ENCODE measurements around the gene IRF2.

Gene IRF2

GRCh38 chr4:184440595-184441358 is 33.6 kb downstream of the IRF2 start (continued):
- TF ChIP-seq, protein P1, sequence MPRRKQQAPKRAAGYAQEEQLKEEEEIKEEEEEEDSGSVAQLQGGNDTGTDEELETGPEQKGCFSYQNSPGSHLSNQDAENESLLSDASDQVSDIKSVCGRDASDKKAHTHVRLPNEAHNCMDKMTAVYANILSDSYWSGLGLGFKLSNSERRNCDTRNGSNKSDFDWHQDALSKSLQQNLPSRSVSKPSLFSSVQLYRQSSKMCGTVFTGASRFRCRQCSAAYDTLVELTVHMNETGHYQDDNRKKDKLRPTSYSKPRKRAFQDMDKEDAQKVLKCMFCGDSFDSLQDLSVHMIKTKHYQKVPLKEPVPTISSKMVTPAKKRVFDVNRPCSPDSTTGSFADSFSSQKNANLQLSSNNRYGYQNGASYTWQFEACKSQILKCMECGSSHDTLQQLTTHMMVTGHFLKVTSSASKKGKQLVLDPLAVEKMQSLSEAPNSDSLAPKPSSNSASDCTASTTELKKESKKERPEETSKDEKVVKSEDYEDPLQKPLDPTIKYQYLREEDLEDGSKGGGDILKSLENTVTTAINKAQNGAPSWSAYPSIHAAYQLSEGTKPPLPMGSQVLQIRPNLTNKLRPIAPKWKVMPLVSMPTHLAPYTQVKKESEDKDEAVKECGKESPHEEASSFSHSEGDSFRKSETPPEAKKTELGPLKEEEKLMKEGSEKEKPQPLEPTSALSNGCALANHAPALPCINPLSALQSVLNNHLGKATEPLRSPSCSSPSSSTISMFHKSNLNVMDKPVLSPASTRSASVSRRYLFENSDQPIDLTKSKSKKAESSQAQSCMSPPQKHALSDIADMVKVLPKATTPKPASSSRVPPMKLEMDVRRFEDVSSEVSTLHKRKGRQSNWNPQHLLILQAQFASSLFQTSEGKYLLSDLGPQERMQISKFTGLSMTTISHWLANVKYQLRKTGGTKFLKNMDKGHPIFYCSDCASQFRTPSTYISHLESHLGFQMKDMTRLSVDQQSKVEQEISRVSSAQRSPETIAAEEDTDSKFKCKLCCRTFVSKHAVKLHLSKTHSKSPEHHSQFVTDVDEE (CRISPR knock-in tag; IDR thresholded peaks at IDR 0.05) = no peak
- TF ChIP-seq ISL1 (CRISPR knock-in tag; IDR thresholded peaks at IDR 0.05) = no peak

GRCh38 chr4:184439856-184440594 is 34.3 kb downstream of the IRF2 start:
- TF ChIP-seq ZC3H10 (CRISPR knock-in tag; IDR thresholded peaks at IDR 0.05) (no peak), ARNTL (CRISPR knock-in tag; IDR thresholded peaks at IDR 0.05; ENCODE audit: borderline replicate concordance, low read depth) (no peak), CREB5 (CRISPR knock-in tag; IDR thresholded peaks at IDR 0.05; ENCODE audit: low read depth) (no peak), GLIS3 (CRISPR knock-in tag; IDR thresholded peaks at IDR 0.05) (no peak), TOX (CRISPR knock-in tag; IDR thresholded peaks at IDR 0.05; ENCODE audit: borderline replicate concordance) (no peak), OSR1 (CRISPR knock-in tag; IDR thresholded peaks at IDR 0.05) (no peak), TCF4 (CRISPR knock-in tag; IDR thresholded peaks at IDR 0.05; ENCODE audit: borderline replicate concordance) (no peak)
- ATAC-seq = no peak

GRCh38 chr4:184439386-184439785 is 35.0 kb downstream of the IRF2 start:
- TF ChIP-seq ZNF70 (CRISPR knock-in tag; IDR thresholded peaks at IDR 0.05) = no peak
- TF ChIP-seq POU6F1 (CRISPR knock-in tag; IDR thresholded peaks at IDR 0.05; ENCODE audit: borderline replicate concordance, low read depth) = no peak
- no peak for TF ChIP-seq ESRRG (CRISPR knock-in tag; IDR thresholded peaks at IDR 0.05)
- TF ChIP-seq BACH2 (CRISPR knock-in tag; IDR thresholded peaks at IDR 0.05; ENCODE audit: borderline replicate concordance) = no peak
- ATAC-seq = no peak

- no peak for ATAC-seq
These were observed 36.0 kb downstream of the IRF2 start for GRCh38 chr4:184438375-184438774.

More at GRCh38 chr4:184438375-184438774, 36.0 kb downstream of the IRF2 start:
- TF ChIP-seq ARNTL (CRISPR knock-in tag; IDR thresholded peaks at IDR 0.05; ENCODE audit: borderline replicate concordance, low read depth) = no peak
- no peak for TF ChIP-seq SNAI2 (CRISPR knock-in tag; IDR thresholded peaks at IDR 0.05)
- no peak for TF ChIP-seq ESRRG (CRISPR knock-in tag; IDR thresholded peaks at IDR 0.05)
- no peak for TF ChIP-seq CREB5 (CRISPR knock-in tag; IDR thresholded peaks at IDR 0.05; ENCODE audit: low read depth)
- TF ChIP-seq ZFP30 (CRISPR knock-in tag; IDR thresholded peaks at IDR 0.05) = no peak
- no peak for TF ChIP-seq PPARA (CRISPR knock-in tag; IDR thresholded peaks at IDR 0.05; ENCODE audit: borderline replicate concordance)
- TF ChIP-seq ZNF8 (CRISPR knock-in tag; IDR thresholded peaks at IDR 0.05) = no peak
- no peak for TF ChIP-seq ISL1 (CRISPR knock-in tag; IDR thresholded peaks at IDR 0.05)
- TF ChIP-seq ZNF565 (CRISPR knock-in tag; conservative IDR thresholded peaks at IDR 0.05; ENCODE audit: low read depth) = no peak
